Bronchial epithelial cell (primary cell): ENCODE measurements around the gene KCNAB1. TPM values are rescaled to one million over a fixed set of nuclear protein-coding genes. Genes with fewer than 3 reads are reported as not detected.

ENCODE experiments used
- DNase-seq: peaks from one replicate; pipeline ENCODE4 v3.0.0-alpha.2; 2010; ENCODE audit warnings: low read depth
- FAIRE-seq: peaks from 2 replicates; lab custom pipeline; 2011; peaks lifted over from hg19 to GRCh38; lab: Jason Lieb, UNC
- H3K27me3 ChIP-seq: 2 replicates; pipeline ENCODE4 v1.5.1; 2011; ENCODE audit warnings: low read length; ENCODE audit not compliant: control insufficient read depth, insufficient read depth
- H3K36me3 ChIP-seq: 2 replicates; pipeline ENCODE4 v1.5.1; 2011; ENCODE audit warnings: low read length; ENCODE audit not compliant: control insufficient read depth, insufficient read depth
- H3K4me3 ChIP-seq: 2 replicates; pipeline ENCODE4 v1.5.1; 2011; ENCODE audit warnings: mild to moderate bottlenecking, low read depth, low read length, control low read depth
- CTCF ChIP-seq: IDR thresholded peaks from 2 replicates; pipeline ENCODE4 v1.5.1; 2011; ENCODE audit warnings: mild to moderate bottlenecking, moderate library complexity, low read length, control low read depth, inconsistent platforms; ENCODE audit not compliant: insufficient read depth, severe bottlenecking
- total RNA-seq: library from RNA; depleted of rRNA; stranded (reverse); fragments of >200 nt; gene quantifications from 2 replicates; pipeline ENCODE4 v1.2.1, GENCODE V29; 2014

Gene KCNAB1
- total RNA-seq, 1 donor from 2014 or later = 0.26 TPM

- TF ChIP-seq CTCF = no peak
- Histone ChIP-seq H3K36me3 (no peaks in the 10 kb centered on the region), H3K4me3 (no peak overlapping the region), H3K27me3 (no peaks in the 10 kb centered on the region)
- peak; percentile 55 for FAIRE-seq
- no peak for DNase-seq
Measured at GRCh38 chr3:156472684-156473083, 352.3 kb downstream of the KCNAB1 start.

DNA sequence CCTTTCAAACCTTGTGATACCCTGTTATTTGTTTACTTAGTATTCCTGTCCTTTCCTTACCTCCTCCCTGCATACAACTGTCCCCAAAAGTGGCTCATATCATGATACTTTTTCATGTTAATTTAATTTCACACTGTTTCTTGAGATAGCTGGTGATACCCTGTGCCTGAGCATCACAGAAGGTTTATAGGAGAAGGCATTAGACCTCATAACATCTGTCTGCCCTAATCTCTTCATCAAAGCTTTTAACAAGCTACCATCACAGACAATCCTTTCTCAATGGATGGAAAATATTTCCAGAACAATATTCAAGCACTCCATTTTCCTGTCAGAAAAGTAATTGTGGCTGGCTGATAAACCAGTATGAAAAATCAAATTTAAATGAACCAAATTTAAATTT is 353.0 kb downstream of the KCNAB1 start:
- H3K36me3 ChIP-seq = no peaks in the 10 kb centered on the region
- no peak overlapping the region for H3K4me3 ChIP-seq
- no peak for TF ChIP-seq CTCF
- FAIRE-seq = no peak
- DNase-seq = no peak
- no peaks in the 10 kb centered on the region for H3K27me3 ChIP-seq

GRCh38 chr3:156474560-156475389 is 354.4 kb downstream of the KCNAB1 start:
- H3K36me3 ChIP-seq = no peaks in the 10 kb centered on the region
- DNase-seq = peak; percentile 15
- no peak for FAIRE-seq
- no peaks in the 10 kb centered on the region for H3K27me3 ChIP-seq
- TF ChIP-seq CTCF = peak; percentile 32
- no peak overlapping the region for H3K4me3 ChIP-seq

GRCh38 chr3:156477323-156477722 is 356.9 kb downstream of the KCNAB1 start:
- FAIRE-seq = no peak
- Histone ChIP-seq H3K4me3 (no peak overlapping the region), H3K36me3 (no peaks in the 10 kb centered on the region), H3K27me3 (no peaks in the 10 kb centered on the region)
- no peak for DNase-seq
- no peak for TF ChIP-seq CTCF

- no peaks in the 10 kb centered on the region for H3K36me3 ChIP-seq
- TF ChIP-seq CTCF = no peak
- no peak overlapping the region for H3K4me3 ChIP-seq
- FAIRE-seq = no peak
- DNase-seq = no peak
- H3K27me3 ChIP-seq = no peaks in the 10 kb centered on the region
Measured at GRCh38 chr3:156478891-156479290, 358.5 kb downstream of the KCNAB1 start.

DNA sequence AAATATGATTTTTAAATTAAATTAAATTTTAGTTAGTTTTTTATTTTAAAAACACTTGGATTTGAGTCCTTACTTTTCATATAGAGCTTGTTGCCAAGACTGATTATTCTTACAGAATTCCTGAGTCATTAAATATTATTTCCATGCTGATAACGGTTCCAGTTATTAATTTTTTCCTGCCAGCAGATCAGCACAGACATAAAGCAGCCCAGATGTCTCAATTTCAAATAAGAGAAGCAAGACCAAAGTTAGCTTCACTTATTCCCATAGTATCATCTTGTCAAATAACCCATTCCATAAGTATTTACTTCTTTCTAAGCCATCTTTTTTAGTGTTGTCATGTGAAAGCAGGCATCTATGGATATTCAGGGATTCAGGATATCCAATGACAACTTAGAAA is 359.2 kb downstream of the KCNAB1 start:
- no peak for TF ChIP-seq CTCF
- FAIRE-seq (no peak), DNase-seq (no peak)
- Histone ChIP-seq H3K36me3 (no peaks in the 10 kb centered on the region), H3K27me3 (no peaks in the 10 kb centered on the region), H3K4me3 (no peak overlapping the region)
